T-helper 9 cell (primary cell): ENCODE measurements around the gene CC2D1A.

Source experiments
- DNase-seq: peaks from one replicate; pipeline ENCODE4 v3.0.0-alpha.2; 2020

The CC2D1A gene

GRCh38 chr19:13877303-13877702 lies 28.7 kb upstream of the CC2D1A start:
- DNase-seq: no peak

DNA sequence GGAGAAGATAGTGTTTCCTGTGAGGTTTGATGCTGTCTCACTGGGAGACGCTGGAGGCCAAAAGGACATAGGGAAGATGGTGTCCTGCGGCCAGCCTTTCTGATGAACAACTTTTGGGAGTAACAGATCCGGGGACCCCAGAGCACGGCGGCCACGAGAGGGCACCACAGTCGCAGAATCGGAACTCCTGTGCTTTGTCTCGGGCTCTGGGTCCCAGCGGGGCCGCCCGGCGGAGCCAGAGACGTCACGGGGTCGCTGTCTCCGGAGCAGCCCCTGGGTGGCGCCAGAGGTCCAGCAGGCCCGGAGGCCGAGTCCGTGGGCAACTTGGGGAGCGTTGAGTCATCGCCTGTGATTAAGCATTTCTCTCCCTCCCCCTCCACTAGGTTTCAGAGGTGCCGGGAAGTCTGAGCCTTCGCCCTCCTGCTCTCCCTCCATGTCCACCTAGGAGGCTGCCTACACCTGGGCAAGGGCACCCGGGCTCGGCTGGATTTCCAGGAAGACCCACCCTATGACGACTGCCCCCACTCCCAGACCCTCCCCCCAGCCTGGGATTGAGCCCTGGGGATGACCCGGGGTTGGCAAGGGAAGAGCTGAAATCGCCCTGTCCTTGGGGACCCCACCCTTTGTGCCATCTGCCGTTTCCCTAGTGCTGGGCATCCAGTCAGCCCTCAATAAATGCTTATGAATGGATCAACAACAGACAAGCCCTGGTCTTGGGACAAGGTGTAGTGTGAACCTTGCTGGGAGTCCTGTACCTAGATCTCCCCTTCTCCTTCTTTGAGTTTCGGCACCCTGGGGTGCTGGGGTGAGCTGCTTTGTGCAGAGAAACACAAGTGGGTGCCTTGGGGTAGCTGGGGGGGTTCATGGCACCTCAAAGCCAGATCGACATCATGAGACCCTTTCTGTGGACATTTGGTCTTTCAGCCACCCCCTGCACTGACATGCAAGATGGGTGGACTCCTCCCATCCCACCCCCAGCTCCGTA lies 25.6 kb upstream of the CC2D1A start:
- DNase-seq: peak; percentile 98

- no peak for DNase-seq
These were observed 24.7 kb upstream of the CC2D1A start for GRCh38 chr19:13881251-13881691.

DNA sequence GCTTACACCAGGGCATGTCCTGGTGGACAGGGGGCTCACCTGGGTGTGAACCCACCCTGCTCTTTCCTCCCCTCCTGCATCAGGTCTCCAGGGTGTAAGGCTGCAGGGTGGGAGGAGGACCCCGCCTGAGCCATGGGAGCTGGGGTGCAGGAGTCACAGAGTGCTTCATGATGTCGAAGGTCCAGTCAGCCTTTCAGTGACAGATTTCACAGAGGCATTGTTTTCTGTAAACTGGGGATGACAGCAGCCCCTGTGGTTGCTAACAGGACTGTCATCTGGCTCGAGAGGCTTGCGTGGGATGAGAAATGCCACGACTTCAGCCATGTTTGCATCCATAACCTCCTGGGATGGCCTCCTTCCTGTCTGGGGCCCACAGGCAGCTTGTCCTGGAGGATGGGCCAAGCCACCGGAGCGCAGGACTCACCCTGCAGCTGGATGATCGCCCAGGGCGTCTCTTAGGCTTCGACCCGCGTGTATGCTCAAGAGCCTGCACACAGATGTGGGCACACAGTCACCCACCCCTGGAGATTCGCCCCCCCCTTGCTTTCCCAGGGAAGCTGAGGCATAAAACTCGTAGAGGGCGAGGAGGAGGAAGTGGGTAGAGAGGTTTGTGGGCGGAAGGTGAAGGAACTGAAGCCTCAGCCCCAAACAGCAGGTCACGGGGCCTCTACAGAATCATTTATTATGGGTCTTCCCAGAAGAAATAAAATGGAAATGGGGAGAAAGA lies 24.1 kb upstream of the CC2D1A start:
- DNase-seq: no peak

DNA sequence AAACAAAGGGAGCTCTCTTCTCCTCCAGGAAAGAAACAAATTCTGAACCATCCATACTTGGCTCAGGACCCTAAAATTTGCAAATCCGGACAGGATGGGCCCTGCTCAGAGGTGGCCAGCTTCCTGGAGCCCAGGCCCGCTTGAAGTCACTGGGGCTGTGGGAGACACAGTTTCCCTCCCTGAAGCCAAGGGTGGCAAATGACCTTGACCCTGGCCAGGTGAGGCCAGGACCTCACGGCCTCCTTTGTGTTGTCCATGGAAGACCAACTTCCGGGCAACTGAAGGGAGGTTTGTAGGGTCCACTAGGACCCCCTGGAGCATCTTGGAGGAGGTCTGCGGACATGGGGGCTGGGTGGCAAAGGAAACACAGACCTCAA lies 23.6 kb upstream of the CC2D1A start:
- DNase-seq: no peak

- DNase-seq: no peak
These were observed 23.2 kb upstream of the CC2D1A start for GRCh38 chr19:13882836-13883235.

DNA sequence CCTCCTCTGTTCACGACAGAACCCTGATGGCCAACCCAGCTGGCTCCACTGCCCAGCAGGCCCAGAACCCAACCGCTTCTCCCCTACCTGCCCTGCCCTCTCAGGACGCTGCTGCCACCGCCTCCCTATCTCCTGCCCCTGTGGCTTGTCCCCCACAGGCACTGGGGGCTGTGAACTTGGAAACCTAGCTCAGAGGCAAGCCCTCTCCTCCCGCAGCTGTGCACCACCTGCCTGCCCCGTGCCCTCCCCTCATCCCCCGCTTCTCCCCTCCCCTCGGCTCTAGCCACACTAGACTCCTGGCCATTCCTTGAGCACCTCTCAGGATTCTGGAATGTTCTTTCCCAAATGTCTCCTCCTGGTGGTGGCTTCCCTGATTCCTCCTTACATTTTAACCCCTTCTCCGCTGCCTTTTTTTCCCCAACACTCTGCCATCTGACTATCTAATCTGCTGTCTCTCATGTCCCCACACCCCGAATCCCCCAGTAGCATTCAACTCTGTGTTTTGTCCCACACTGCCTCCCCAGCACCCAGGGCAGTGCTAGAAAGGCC lies 22.4 kb upstream of the CC2D1A start:
- no peak for DNase-seq

DNA sequence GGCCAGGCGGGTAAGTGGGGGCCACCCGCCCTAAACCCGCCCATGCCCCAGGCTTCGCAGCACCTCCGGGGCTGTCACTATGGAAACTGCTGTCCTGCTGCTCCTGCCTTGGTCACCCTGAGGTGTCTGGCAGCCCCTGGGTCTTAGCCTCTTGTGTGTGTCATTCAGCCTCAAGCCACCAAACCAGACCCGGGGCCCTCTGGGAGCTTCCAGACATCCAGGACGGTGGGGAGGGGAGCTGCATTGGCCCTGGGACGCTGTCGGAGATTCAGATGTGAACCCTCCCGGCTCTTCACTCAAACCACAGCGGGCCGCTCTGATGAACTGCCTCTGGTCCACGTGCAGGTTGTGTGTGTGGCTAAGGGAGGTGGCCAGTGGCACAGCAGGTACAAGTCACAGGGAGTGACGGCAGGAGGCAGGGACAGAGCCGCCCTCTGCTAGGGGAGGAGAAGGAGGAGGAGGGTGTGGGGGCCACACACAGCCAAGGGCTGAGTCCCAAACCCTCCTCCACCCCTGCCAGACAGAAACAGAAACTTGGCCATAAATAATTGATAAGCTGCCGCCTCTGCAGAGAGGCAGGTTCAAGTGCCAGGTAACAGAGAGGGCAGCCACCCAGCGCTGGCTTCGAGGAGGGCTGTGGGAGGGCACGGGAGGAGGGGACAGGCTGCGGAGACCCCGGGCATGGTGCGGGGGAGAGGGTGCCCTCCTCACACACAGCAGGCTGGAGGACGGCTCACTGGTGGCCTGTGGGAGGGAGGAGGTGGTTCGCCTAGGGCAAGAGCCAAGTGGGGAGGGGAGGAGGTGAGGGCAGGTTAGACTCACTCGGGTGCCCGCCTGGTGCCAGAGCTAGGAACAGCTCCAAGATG lies 21.0 kb upstream of the CC2D1A start:
- no peak for DNase-seq

GRCh38 chr19:13885826-13886365 lies 20.1 kb upstream of the CC2D1A start:
- no peak for DNase-seq

DNA sequence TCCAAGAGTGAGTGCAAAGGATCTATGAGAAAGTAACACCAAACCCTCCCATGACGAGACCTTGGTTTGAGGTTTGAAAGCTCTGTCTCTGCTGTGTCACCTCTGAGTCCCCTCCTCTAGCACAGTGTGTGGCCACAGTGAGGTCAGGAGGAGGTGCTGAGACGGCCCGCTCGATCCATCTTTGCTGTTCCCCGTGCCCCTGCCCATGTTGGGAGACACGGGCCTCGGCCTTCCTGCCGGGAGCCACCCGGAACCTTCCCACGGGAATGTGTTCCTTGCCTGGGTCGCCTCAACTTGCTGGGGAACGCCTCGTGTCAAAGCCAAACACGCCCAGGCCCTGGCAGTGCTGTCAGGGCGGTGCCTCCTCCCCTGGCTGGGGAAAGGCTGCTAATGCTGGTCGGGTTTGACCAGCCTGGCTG lies 19.0 kb upstream of the CC2D1A start:
- DNase-seq: no peak

DNA sequence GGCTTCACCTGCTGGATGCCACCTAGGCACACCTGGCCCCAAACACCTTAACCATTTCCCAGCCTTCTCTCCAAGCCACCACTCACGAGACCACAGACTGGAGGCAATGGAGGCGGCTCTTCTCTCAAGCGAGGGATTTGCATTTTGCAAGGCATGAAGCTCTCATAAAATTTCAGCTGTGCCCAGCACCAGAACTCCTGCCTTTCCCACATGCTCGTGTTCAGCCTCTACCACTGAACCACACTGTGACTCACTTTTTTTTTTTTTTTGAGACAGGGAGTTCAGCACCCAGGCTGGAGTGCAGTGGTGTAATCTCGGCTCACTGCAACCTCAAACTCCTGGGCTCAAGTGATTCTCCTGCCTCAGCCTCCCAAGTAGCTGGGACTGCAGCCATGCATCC lies 18.5 kb upstream of the CC2D1A start:
- DNase-seq: no peak

- DNase-seq: no peak
These were observed 17.7 kb upstream of the CC2D1A start for GRCh38 chr19:13888281-13888680.

GRCh38 chr19:13890136-13890535 lies 15.9 kb upstream of the CC2D1A start:
- no peak for DNase-seq

- DNase-seq: no peak
These were observed 13.1 kb upstream of the CC2D1A start for GRCh38 chr19:13892870-13893269.

- no peak for DNase-seq
These were observed 11.4 kb upstream of the CC2D1A start for GRCh38 chr19:13894552-13894951.

- no peak for DNase-seq
These were observed 9.8 kb upstream of the CC2D1A start for GRCh38 chr19:13896227-13896626.

GRCh38 chr19:13899393-13899792 lies 6.6 kb upstream of the CC2D1A start:
- DNase-seq: no peak

DNA sequence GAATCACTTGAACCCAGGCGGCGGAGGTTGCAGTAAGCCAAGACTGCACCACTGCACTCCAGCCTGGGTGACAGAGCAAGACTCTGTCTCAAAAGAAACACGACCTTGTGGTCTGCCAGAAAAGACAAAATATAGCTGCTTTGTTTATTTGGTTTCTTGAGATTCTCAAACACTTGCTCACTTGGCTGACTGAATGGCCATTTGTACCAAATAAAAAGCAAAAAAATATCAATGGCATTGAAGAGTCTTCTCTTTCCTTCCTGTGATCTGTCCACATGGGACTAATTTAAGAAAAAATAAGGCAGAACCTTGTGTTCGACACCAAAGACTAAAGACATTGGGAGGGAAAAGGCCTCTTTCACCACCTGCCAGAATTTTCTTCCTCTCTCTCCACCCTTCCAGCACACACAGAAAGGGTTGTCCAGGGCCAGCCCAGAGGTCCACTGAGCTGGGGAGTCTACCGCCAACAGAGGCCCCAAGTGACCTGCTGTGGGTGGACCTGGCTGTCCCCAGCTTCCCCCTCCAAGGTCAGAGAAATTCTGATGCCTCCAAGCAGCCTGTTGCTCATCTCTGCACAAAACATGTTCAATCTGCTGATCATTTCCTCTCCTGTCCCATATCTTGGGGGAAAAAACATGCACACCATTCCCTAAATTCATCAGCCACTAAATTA lies 6.0 kb upstream of the CC2D1A start:
- DNase-seq: no peak

DNA sequence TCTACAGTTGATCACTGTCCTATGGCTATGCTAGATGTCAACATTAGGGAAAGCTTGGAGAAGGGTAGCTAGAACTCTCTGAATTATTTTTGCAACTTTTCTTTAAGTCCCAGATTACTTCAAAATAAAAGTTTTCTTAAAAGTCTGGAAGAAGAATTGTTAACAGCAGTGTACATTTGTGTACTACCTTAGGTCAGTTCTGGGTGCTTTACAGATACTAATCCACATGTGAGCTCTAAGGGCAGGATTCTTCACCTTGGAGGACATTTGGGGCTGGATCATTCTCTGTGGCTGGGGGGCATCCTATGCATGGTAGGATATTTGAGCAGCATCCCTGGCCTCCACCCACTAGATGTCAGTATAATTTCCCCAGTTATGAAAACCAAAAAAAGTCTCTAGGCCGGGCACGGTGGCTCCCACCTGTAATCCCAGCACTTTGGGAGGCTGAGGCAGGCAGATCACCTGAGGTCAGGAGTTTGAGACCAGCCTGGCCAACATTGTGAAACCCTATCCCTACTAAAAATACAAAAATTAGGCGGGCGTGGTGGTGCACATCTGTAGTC lies 2.9 kb upstream of the CC2D1A start:
- DNase-seq: no peak

GRCh38 chr19:13906521-13906904 lies 512 bp downstream of the CC2D1A start:
- DNase-seq: peak; percentile 16

DNA sequence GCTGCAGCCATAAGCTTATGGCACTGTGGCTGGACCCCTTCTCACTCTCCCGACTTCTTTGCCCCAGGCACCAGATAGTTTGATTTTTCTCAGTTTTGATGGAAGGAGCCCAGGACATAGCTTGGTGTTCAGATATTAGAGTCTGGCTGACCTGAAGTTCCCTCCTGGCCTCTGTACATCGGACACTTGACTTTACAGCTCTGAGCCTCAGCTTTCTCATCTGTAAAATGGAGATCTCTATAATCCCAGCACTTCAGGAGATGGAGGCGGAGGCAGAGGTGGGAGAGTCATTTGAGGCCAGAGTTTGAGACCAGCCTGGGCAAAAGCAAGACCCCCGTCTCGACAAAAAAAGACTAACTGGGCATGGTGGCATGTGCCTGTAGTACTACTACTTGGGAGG lies 909 bp downstream of the CC2D1A start:
- DNase-seq: no peak
